AG04449 (cell line): ENCODE measurements around the gene NEK7.
A peak's percentile ranks its signal among the peaks of the same experiment; 100 is the strongest.

Experiments
- CTCF ChIA-PET: fragments of 350-600 bp; formaldehyde crosslinking; extraction: SDS; loops from one replicate; lab custom pipeline; 2021; ENCODE audit warnings: antibody characterized with exemption; lab: Yijun Ruan, JAX
- POLR2A ChIA-PET: fragments of 400-600, 350-600 bp; formaldehyde crosslinking; extraction: SDS; loops from one replicate; lab custom pipeline; 2020; ENCODE audit warnings: antibody characterized with exemption, inconsistent platforms; lab: Yijun Ruan, JAX
- DNase-seq: peaks from one replicate; pipeline ENCODE4 v3.0.0-alpha.2; 2010; ENCODE audit warnings: low read depth, low spot score
- H3K4me3 ChIP-seq: 2 replicates; pipeline ENCODE4 v1.5.1; 2011; ENCODE audit warnings: low read depth, mild to moderate bottlenecking, control low read depth, low read length
- TF ChIP-seq, protein P1 (sequence below): IDR thresholded peaks from one replicate; pipeline ENCODE4 v1.5.1; 2011; ENCODE audit warnings: mild to moderate bottlenecking, moderate library complexity, low read length, control low read depth, inconsistent platforms; ENCODE audit not compliant: insufficient read depth; ENCODE audit errors: missing control alignments

The NEK7 gene

GRCh38 chr1:198157241-198157846, 546 bp downstream of the NEK7 start:
- TF ChIP-seq, protein P1, sequence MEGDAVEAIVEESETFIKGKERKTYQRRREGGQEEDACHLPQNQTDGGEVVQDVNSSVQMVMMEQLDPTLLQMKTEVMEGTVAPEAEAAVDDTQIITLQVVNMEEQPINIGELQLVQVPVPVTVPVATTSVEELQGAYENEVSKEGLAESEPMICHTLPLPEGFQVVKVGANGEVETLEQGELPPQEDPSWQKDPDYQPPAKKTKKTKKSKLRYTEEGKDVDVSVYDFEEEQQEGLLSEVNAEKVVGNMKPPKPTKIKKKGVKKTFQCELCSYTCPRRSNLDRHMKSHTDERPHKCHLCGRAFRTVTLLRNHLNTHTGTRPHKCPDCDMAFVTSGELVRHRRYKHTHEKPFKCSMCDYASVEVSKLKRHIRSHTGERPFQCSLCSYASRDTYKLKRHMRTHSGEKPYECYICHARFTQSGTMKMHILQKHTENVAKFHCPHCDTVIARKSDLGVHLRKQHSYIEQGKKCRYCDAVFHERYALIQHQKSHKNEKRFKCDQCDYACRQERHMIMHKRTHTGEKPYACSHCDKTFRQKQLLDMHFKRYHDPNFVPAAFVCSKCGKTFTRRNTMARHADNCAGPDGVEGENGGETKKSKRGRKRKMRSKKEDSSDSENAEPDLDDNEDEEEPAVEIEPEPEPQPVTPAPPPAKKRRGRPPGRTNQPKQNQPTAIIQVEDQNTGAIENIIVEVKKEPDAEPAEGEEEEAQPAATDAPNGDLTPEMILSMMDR: no peak
- peak overlapping the region; percentile 81 for H3K4me3 ChIP-seq
- ChIA-PET POLR2A (interaction anchor here (1.0 to 3.7 kb wide), 8 partner anchors 34 to 339 kb away, joined by 3 to 30 read pairs (median 6); partner anchors contain the start of gene LHX9), CTCF (interaction anchor here (1.1 to 4.4 kb wide), 14 partner anchors 9 to 529 kb away, joined by 3 to 23 read pairs (median 4); partner anchors contain the start of gene LHX9)
- DNase-seq: peak; percentile 77

- ChIA-PET CTCF (interaction anchor here (0.7 to 1.9 kb wide), 11 partner anchors 10 to 539 kb away, joined by 3 to 9 read pairs (median 4); partner anchors contain the start of gene LHX9), POLR2A (interaction anchor here (0.5 to 3.7 kb wide), 8 partner anchors 35 to 338 kb away, joined by 3 to 30 read pairs (median 4); partner anchors contain the start of gene LHX9)
- TF ChIP-seq, protein P1: no peak
- no peak for DNase-seq
- H3K4me3 ChIP-seq: peak overlapping the region; percentile 81
These were observed 1.3 kb downstream of the NEK7 start for GRCh38 chr1:198157847-198158725.

- peak; percentile 51 for DNase-seq
- POLR2A ChIA-PET: interaction anchor here (0.5 to 3.7 kb wide), 6 partner anchors 36 to 168 kb away, joined by 3 to 30 read pairs (median 4); no protein-coding TSS in a partner anchor
- CTCF ChIA-PET: interaction anchor here (0.7 to 1.9 kb wide), 11 partner anchors 10 to 539 kb away, joined by 3 to 9 read pairs (median 4); partner anchors contain the start of gene LHX9
- TF ChIP-seq, protein P1: no peak
- H3K4me3 ChIP-seq: peak overlapping the region; percentile 81
These were observed 2.2 kb downstream of the NEK7 start for GRCh38 chr1:198158735-198159589.

DNA sequence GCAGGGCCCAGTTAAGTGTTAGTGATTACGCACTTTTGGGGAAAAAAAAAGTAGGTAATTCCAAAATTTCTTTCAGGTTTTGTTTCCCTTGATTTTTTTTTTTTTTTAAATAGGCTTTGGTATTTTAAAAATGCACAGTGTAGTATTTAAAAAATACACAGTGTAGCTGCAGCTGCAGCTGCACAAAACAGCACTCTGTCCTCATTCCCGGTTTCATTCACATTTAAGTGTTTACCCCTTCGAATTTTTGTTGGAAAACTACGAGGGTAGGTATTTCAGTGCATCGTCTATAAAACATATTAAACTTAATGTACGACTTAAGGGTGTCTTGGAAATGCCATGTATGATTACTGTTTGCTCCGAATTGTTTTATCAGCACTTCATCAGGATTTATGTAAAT, 3.4 kb downstream of the NEK7 start:
- peak overlapping the region; percentile 81 for H3K4me3 ChIP-seq
- ChIA-PET POLR2A (no interaction called here), CTCF (no interaction called here)
- TF ChIP-seq, protein P1: no peak
- DNase-seq: no peak

- CTCF ChIA-PET: interaction anchor here (1.3 kb wide), 1 partner anchor 73 kb away, joined by 6 read pairs; no protein-coding TSS in a partner anchor
- DNase-seq: no peak
- H3K4me3 ChIP-seq: no peak overlapping the region; the same call in 1 of the 2 replicates
- TF ChIP-seq, protein P1: no peak
- POLR2A ChIA-PET: interaction anchor here (0.7 kb wide), 1 partner anchor 9 kb away, joined by 3 read pairs; no protein-coding TSS in a partner anchor
These were observed 4.3 kb downstream of the NEK7 start for GRCh38 chr1:198160946-198161614.
